Central memory CD8-positive, alpha-beta T cell (primary cell): ENCODE data around the gene IGSF6.
"Not testable (repeated sequence)": the region's sequence is repeated elsewhere in the genome, so short reads cannot be mapped to it uniquely, and the experiment has no call there.

Experiments
- ATAC-seq: fragments of 150-1000 bp; cut with Tn5 transposase; replicated peaks from 2 replicates; pipeline ENCODE4 v1.10.0; 2022; ENCODE audit warnings: mild to moderate bottlenecking, moderate FRiP score, moderate number of reproducible peaks; ENCODE audit not compliant: poor library complexity, severe bottlenecking; ENCODE audit errors: extremely low read depth
- DNase-seq, 2 donors: peaks; one replicate each; pipeline ENCODE4 v3.0.0; 2021; ENCODE audit warnings: low spot score in 2 of 2
- H3K27ac Mint-ChIP-seq: one replicate; pipeline ENCODE4 v1.8.0; 2022; ENCODE audit warnings: low read depth, mild to moderate bottlenecking, moderate library complexity, mixed read lengths
- H3K27me3 Mint-ChIP-seq: one replicate; pipeline ENCODE4 v1.8.0; 2022; ENCODE audit warnings: mixed read lengths
- H3K36me3 Mint-ChIP-seq: one replicate; pipeline ENCODE4 v1.8.0; 2022; ENCODE audit warnings: mild to moderate bottlenecking, moderate library complexity, mixed read lengths; ENCODE audit not compliant: insufficient read depth
- H3K4me1 Mint-ChIP-seq: one replicate; pipeline ENCODE4 v1.8.0; 2022; ENCODE audit warnings: mixed read lengths
- H3K4me3 Mint-ChIP-seq: one replicate; pipeline ENCODE4 v1.8.0; 2022; ENCODE audit warnings: mild to moderate bottlenecking, moderate library complexity, mixed read lengths
- H3K9me3 Mint-ChIP-seq: one replicate; pipeline ENCODE4 v1.8.0; 2022; ENCODE audit warnings: mixed read lengths

The IGSF6 gene

DNA sequence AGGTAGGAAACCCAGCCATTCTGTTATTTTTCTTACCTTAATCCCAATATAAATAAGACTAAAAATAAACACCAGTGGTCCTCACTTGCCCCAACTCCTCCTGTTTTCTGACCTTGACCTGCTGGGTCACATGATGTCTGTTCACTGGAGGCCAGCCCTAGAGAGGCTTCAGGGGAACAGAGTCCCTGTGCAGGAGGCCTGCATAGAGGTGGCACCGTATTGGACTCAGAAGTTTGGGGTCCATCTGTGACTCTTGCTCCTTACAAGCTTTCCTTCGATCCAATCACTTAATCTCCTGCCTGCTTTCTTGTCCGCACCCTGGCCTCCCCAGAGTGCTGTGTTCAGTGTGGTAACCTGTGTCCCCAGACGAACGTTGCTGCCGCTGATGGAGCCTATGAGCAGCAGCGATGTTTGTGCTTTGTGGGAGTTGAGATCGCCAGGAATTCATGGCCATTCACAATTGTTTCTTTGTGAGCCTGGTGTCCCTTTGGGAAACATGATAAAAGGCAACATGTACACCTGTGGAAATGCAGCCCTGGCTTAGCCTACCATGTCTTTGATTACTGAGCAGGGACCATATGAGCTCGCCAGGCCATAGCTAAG is 4.7 kb downstream of the IGSF6 start:
- no peaks in the 10 kb centered on the region for H3K9me3 Mint-ChIP-seq
- peaks cover 50% of the 10 kb centered on the region for H3K4me1 Mint-ChIP-seq
- peak overlapping the region; percentile 88 for H3K27ac Mint-ChIP-seq
- H3K27me3 Mint-ChIP-seq = no peaks in the 10 kb centered on the region
- peak overlapping the region; percentile 66 for H3K4me3 Mint-ChIP-seq
- H3K36me3 Mint-ChIP-seq = peaks cover 13% of the 10 kb centered on the region
- DNase-seq (no peak), ATAC-seq (no peak)

DNA sequence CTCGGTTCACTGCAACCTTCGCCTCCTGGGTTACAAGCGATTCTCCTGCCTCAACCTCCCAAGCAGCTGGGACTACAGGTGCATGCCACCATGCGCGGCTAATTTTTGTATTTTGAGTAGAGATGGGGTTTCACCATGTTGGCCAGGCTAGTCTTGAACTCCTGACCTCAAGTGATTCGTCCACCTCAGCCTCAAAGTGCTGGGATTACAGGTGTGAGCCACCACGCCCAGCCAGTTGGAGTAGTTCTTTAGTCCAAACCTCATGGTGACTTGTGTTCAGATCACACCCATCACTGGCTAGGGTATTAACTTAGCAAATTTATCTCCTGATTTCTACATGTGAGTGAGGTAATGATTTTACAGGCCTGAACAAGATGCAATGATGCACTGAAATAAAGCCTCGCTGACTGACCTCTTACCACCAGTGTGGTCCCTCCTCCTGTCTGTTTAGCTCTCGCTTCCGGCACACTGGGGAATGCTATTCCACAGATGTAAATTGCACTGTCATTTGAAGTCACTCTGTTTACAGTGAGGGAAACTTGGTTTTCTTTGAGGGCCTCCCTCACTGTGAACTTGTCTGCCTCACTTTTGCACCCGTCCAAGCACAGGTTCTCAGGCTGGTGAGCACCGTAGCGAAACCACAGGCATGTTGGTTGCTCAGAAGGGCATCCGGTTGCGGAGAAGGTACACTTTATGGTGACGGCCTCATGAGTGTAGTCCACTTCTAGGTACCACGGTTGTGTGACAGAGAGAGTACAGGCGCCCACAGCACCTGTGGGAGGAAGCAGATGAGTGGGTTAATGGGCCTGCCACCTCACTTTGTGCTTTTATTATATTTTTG is 5.5 kb downstream of the IGSF6 start:
- DNase-seq = peak; percentile 47 to 75
- Mint-ChIP-seq H3K4me1 (peaks cover 45% of the 10 kb centered on the region), H3K9me3 (no peaks in the 10 kb centered on the region), H3K27ac (peak overlapping the region; percentile 88), H3K27me3 (no peaks in the 10 kb centered on the region), H3K36me3 (peaks cover 13% of the 10 kb centered on the region), H3K4me3 (peak overlapping the region; percentile 66)
- ATAC-seq = peak; percentile 83

DNA sequence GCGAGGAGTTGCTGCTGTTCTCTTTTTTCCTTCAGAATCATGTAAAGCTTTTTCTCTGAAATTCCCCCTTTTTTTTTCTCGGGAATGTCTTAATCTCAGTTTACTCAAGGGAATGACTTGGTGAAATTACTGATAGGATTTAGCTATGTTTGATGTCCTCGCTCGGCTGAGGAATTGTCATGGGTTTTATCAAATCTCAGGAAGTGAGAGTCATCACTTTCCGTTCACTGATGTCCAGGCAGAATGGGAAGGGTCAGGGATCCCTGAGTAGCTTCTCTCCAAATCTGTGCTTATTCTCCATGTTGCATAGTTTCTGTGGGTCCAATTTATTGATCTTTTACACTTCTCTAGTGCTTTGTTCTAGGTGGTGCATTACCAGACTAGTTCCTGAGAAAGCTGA is 6.3 kb downstream of the IGSF6 start:
- Mint-ChIP-seq H3K4me3 (peak overlapping the region; percentile 71), H3K27ac (peak overlapping the region; percentile 88), H3K4me1 (peaks cover 45% of the 10 kb centered on the region), H3K36me3 (peaks cover 13% of the 10 kb centered on the region), H3K9me3 (no peaks in the 10 kb centered on the region), H3K27me3 (no peaks in the 10 kb centered on the region)
- ATAC-seq = no peak
- DNase-seq = no peak

DNA sequence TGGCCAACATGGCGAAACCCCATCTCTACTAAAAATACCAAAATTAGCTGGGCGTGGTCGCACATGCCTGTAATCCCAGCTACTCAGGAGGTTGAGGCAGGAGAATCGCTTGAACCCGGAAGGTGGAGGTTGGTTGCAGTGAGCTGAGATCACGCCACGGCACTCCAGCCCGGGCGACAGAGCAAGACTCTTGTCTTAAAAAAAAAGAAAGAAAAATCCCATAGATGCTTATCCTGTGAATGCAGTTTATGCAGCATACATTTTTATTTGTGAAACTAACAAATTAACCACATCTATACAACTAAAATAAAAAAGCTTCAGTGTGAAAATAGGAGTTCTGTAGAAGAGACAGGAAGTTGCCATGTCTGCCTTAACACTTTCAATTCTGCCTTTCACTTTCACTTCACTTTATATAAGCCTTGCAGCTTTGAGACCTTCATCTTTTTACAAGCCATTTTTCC is 7.1 kb downstream of the IGSF6 start:
- Mint-ChIP-seq H3K36me3 (peaks cover 13% of the 10 kb centered on the region), H3K9me3 (no peaks in the 10 kb centered on the region), H3K4me1 (peaks cover 49% of the 10 kb centered on the region), H3K4me3 (peak overlapping the region; percentile 71), H3K27me3 (no peaks in the 10 kb centered on the region), H3K27ac (peak overlapping the region; percentile 88)
- DNase-seq (peak in 1 of 2 donors; percentile 18), ATAC-seq (peak; percentile 69)

DNA sequence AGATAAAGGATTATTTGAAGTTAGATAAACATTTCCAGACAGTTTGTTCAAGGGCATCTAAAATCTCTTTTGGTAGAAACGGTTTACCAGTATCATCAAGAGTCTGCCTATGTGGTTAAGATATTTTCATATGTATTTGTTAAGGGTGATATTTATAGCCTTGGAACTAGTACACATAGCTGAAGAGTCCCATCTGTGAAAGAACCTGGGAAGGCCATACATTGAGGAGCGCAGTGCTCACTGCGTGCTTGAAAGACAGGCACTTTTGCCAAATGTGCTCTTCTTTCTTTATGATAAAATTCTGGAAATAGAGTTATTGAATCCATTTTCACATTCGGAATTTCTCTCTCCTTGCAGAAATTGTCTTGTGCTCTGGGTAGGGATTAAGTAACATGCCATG is 7.7 kb downstream of the IGSF6 start:
- no peaks in the 10 kb centered on the region for H3K27me3 Mint-ChIP-seq
- peak overlapping the region; percentile 71 for H3K4me3 Mint-ChIP-seq
- DNase-seq = no peak
- peaks cover 49% of the 10 kb centered on the region for H3K4me1 Mint-ChIP-seq
- peak overlapping the region; percentile 88 for H3K27ac Mint-ChIP-seq
- no peaks in the 10 kb centered on the region for H3K9me3 Mint-ChIP-seq
- ATAC-seq = no peak
- H3K36me3 Mint-ChIP-seq = peaks cover 13% of the 10 kb centered on the region

DNA sequence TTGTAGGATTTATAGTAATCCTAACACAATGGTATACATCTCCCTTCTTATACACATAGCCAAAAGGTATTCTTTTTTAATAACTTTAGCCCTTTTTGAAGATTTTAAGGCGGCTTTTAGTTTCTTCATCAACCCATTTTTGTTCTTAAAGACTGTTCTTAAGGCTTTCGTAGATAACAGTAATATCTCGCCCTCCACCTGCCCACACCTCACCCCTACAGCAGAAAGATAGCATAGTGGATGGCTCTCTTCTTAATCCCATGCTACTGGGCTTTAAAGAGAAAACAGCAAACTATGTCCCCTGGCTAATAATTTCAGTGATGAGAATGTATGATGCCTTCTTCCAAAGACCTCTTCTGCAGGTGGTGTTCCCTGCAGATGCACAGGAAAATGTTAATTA is 8.6 kb downstream of the IGSF6 start:
- H3K9me3 Mint-ChIP-seq = no peaks in the 10 kb centered on the region
- peak overlapping the region; percentile 88 for H3K27ac Mint-ChIP-seq
- H3K36me3 Mint-ChIP-seq = peaks cover 10% of the 10 kb centered on the region
- no peak for DNase-seq
- no peaks in the 10 kb centered on the region for H3K27me3 Mint-ChIP-seq
- H3K4me1 Mint-ChIP-seq = peaks cover 46% of the 10 kb centered on the region
- H3K4me3 Mint-ChIP-seq = no peak overlapping the region
- no peak for ATAC-seq

DNA sequence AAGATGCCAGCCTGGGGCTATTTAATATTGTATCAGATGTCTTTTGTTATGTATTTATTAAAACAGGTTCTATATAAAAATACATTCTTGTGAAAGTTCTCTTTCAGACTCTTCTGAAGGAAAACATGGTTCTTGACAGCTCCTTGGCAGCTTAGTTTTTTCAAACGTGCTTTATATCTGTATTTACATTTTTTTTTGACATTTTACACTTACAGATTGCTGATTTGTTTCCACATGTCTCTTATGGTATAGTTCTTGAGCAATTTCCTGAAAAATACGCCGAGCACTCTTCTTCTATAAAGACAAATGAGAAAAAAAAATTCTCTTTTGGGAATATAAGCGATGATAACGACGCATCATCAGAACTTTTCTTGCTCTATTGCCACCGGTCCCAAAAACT is 9.5 kb downstream of the IGSF6 start:
- no peak for ATAC-seq
- no peak overlapping the region for H3K4me3 Mint-ChIP-seq
- no peak for DNase-seq
- peaks cover 10% of the 10 kb centered on the region for H3K36me3 Mint-ChIP-seq
- H3K27me3 Mint-ChIP-seq = no peaks in the 10 kb centered on the region
- peaks cover 46% of the 10 kb centered on the region for H3K4me1 Mint-ChIP-seq
- H3K9me3 Mint-ChIP-seq = no peaks in the 10 kb centered on the region
- H3K27ac Mint-ChIP-seq = no peak overlapping the region

DNA sequence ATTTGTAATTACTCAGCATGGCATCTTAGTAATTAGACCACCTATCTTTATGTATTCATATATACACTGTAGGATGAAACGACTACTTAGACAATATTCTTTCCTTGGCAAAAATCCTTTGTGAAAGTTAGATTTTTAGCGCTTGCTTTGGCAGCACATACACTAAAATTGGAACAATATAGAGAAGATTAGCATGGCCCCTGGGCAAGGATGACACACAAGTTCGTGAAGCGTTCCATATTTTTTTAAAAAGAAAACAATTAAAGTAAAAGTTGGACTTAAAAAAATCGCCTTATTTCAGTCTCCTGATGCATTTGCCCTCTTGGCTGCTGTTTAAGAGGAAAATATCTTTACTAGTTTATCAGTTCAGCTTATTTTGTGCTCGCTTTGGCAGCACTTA is 10.5 kb downstream of the IGSF6 start:
- Mint-ChIP-seq H3K4me3 (no peak overlapping the region), H3K36me3 (peaks cover 8% of the 10 kb centered on the region), H3K27me3 (no peaks in the 10 kb centered on the region)

DNA sequence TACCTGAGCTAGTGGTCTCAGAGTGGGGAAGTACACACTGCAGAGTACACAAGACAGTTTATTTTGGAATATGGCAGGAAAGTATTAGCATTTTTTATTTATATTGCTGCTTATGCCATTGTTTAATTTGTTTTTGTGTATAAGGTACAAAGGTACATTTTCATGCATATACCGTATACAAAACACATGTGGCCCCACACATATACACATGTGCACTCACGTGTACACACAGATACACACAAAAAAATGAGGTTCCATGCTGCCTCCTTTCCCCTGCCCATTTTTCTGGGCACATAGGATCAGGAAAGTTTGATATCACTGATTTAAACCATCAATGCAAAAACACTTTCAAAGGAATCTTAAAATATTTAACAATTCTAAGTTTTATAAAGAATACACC is 12.9 kb downstream of the IGSF6 start:
- Mint-ChIP-seq H3K4me3 (no peak overlapping the region), H3K27me3 (no peaks in the 10 kb centered on the region), H3K4me1 (peaks cover 34% of the 10 kb centered on the region), H3K36me3 (peaks cover 4% of the 10 kb centered on the region), H3K9me3 (no peaks in the 10 kb centered on the region), H3K27ac (no peak overlapping the region)
- no peak for DNase-seq
- no peak for ATAC-seq

More for the DNA sequence above, 10.5 kb downstream of the IGSF6 start:
- ATAC-seq (no peak), DNase-seq (no peak)
- Mint-ChIP-seq H3K9me3 (no peaks in the 10 kb centered on the region), H3K27ac (no peak overlapping the region), H3K4me1 (peaks cover 42% of the 10 kb centered on the region)

DNA sequence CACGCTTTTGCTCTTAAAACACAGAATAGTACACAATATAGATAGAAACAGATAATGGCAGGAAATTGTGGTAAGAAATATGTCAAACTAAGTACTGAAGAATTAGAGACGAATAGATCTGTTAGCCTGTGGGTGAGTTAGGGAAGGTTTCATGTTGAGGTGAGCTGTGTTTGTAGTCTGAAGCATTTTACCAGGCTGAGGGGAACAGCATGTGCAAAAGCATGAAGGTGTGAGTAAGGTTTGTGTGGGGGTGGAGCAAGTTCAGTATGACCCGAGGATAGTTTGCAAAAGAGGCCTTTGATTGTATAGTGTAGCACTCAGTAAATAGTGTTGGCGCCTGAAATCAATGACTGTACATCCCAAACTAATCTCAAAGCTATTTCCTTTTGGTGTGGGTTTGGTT is 13.8 kb downstream of the IGSF6 start:
- peaks cover 25% of the 10 kb centered on the region for H3K4me1 Mint-ChIP-seq
- H3K9me3 Mint-ChIP-seq = no peaks in the 10 kb centered on the region
- H3K27me3 Mint-ChIP-seq = no peaks in the 10 kb centered on the region
- peaks cover 2% of the 10 kb centered on the region for H3K36me3 Mint-ChIP-seq
- ATAC-seq (peak; percentile 55), DNase-seq (no peak)
- H3K4me3 Mint-ChIP-seq = peak overlapping the region; percentile 0
- peak overlapping the region; percentile 20 for H3K27ac Mint-ChIP-seq

DNA sequence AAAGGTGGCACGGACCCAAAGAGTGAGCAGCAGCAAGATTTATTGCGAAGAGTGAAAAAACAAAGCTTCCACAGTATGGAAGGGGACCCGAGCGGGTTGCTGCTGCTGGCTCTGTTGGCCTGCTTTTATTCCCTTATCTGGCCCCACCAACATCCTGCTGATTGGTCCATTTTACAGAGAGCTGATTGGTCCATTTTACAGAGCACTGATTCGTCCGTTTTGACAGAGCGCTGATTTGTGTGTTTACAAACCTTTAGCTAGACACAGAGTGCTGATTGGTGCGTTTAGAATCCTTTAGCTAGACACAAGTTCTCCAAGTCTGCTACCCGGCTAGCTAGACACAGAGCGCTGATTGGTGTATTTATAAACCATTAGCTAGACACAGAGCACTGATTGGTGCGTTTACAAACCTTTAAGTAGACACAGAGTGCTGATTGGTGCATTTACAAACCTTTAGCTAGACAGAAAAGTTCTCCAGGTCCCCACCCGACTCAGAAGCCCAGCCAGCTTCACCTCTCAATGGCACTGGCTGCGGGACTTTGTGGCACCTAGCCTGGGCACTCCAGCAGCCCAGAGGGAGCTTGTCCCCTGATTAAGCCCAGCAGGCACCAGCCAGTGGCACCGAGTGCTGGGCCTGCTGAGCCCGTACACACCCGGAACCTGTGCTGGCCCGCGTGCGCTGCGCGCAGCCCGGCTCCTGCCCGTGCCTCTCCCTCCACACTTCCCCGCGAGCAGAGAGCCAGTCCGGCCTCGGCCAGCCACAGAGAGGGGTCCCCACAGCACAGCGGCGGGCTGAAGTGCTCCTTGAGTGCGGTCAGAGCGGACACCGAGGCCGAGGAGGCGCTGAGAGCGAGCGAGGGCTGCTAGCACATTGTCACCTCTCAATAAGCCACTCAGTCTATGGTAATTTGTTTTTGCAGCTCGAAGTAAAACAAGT is 15.1 kb downstream of the IGSF6 start:
- Mint-ChIP-seq H3K4me3 (no peak overlapping the region), H3K36me3 (peaks cover 1% of the 10 kb centered on the region), H3K27ac (peak overlapping the region; percentile 20), H3K9me3 (no peaks in the 10 kb centered on the region), H3K4me1 (peaks cover 24% of the 10 kb centered on the region), H3K27me3 (no peaks in the 10 kb centered on the region)
- ATAC-seq (no peak), DNase-seq (no peak)

DNA sequence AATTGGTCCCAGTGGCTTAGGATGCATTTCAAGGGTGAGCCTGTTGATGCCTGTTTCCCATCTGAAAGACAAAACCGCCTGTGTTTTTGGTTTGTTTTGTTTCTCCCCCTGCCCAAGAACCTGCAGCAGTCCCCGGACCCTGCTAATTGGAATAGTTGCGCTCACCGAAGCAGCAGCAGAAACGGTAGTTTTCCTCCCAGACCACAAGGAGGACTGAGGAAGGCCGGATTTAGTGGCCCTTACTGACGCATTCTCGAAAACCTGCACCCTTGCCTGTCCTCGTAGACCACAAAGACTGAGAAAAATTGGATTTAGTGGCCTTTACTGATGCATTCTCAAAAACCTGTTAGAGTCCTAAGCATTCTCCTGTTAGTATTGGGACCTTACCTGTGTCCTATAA is 16.7 kb downstream of the IGSF6 start:
- H3K27me3 Mint-ChIP-seq, H3K36me3 Mint-ChIP-seq, H3K9me3 Mint-ChIP-seq, ATAC-seq, H3K4me3 Mint-ChIP-seq, H3K27ac Mint-ChIP-seq, DNase-seq: not testable (repeated sequence)
- peaks cover 21% of the 10 kb centered on the region for H3K4me1 Mint-ChIP-seq
